ENCODE measurements around the gene STK32B. TPM values are rescaled to one million over a fixed set of nuclear protein-coding genes. Genes with fewer than 3 reads are reported as not detected.
"Not testable (repeated sequence)": the region's sequence is repeated elsewhere in the genome, so short reads cannot be mapped to it uniquely, and the experiment has no call there.

STK32B gene
- total RNA-seq, 2 donors from 2014 or later, result 0.52 to 1.4 TPM

GRCh38 chr4:5139141-5139540 lies 87.9 kb downstream of the STK32B start:
- ATAC-seq, result no peak
- no peak for DNase-seq
- intact Hi-C loops (cut with DNase I), result no loop called here

- DNase-seq (no peak), ATAC-seq (no peak)
- intact Hi-C loops (cut with DNase I), result loop anchor here in 1 of 2 donors (5.0 kb wide), 1 partner anchor 145 kb away; no protein-coding TSS in a partner anchor
Observed at GRCh38 chr4:5141802-5142201, 90.5 kb downstream of the STK32B start.

- DNase-seq (no peak), ATAC-seq (no peak)
- intact Hi-C loops (cut with DNase I), result loop anchor here in 1 of 2 donors (5.0 kb wide), 1 partner anchor 145 kb away; no protein-coding TSS in a partner anchor
Observed at GRCh38 chr4:5142726-5143125, 91.4 kb downstream of the STK32B start.

GRCh38 chr4:5143306-5143861 lies 92.1 kb downstream of the STK32B start:
- intact Hi-C loops (cut with DNase I), result loop anchor here in 1 of 2 donors (5.0 kb wide), 1 partner anchor 146 kb away; no protein-coding TSS in a partner anchor
- ATAC-seq, result no peak
- DNase-seq, result no peak

GRCh38 chr4:5143940-5144339 lies 92.7 kb downstream of the STK32B start:
- ATAC-seq, result peak; percentile 17 to 84
- intact Hi-C loops (cut with DNase I), result loop anchor here in 1 of 2 donors (5.0 kb wide), 1 partner anchor 147 kb away; no protein-coding TSS in a partner anchor
- no peak for DNase-seq

- intact Hi-C loops (cut with DNase I), result loop anchor here in 1 of 2 donors (5.0 kb wide), 1 partner anchor 147 kb away; no protein-coding TSS in a partner anchor
- ATAC-seq, result no peak
- no peak for DNase-seq
Observed at GRCh38 chr4:5144384-5144783, 93.1 kb downstream of the STK32B start.

- no peak for ATAC-seq
- intact Hi-C loops (cut with DNase I), result no loop called here
- no peak for DNase-seq
Observed at GRCh38 chr4:5146248-5146647, 95.0 kb downstream of the STK32B start.

- intact Hi-C loops (cut with DNase I), result no loop called here
- ATAC-seq (no peak), DNase-seq (no peak)
Observed at GRCh38 chr4:5152521-5152920, 101.2 kb downstream of the STK32B start.

GRCh38 chr4:5156682-5157081 lies 105.4 kb downstream of the STK32B start:
- no peak for ATAC-seq

GRCh38 chr4:5157791-5158770 lies 106.8 kb downstream of the STK32B start:
- DNase-seq (no peak), ATAC-seq (no peak)
- intact Hi-C loops (cut with DNase I), result no loop called here

More at GRCh38 chr4:5156682-5157081, 105.4 kb downstream of the STK32B start:
- intact Hi-C loops (cut with DNase I), result no loop called here
- no peak for DNase-seq

- ATAC-seq (no peak), DNase-seq (no peak)
- intact Hi-C loops (cut with DNase I), result no loop called here
Observed at GRCh38 chr4:5158825-5159224, 107.5 kb downstream of the STK32B start.

- intact Hi-C loops (cut with DNase I), result no loop called here
- ATAC-seq (no peak), DNase-seq (no peak)
Observed at GRCh38 chr4:5160668-5161067, 109.4 kb downstream of the STK32B start.

GRCh38 chr4:5162909-5163508 lies 111.7 kb downstream of the STK32B start:
- intact Hi-C loops (cut with DNase I), result no loop called here
- no peak for ATAC-seq
- no peak for DNase-seq

GRCh38 chr4:5164221-5164912 lies 113.1 kb downstream of the STK32B start:
- no peak for ATAC-seq

GRCh38 chr4:5165420-5166369 lies 114.4 kb downstream of the STK32B start:
- DNase-seq (no peak), ATAC-seq (no peak)
- intact Hi-C loops (cut with DNase I), result no loop called here

More at GRCh38 chr4:5164221-5164912, 113.1 kb downstream of the STK32B start:
- intact Hi-C loops (cut with DNase I), result no loop called here
- DNase-seq, result no peak

GRCh38 chr4:5166377-5166776 lies 115.1 kb downstream of the STK32B start:
- intact Hi-C loops (cut with DNase I), result no loop called here
- ATAC-seq, result no peak

GRCh38 chr4:5168891-5169290 lies 117.6 kb downstream of the STK32B start:
- DNase-seq, result no peak
- ATAC-seq, result no peak
- intact Hi-C loops (cut with DNase I), result no loop called here

More at GRCh38 chr4:5166377-5166776, 115.1 kb downstream of the STK32B start:
- no peak for DNase-seq

- ATAC-seq; intact Hi-C loops (cut with DNase I); DNase-seq: not testable (repeated sequence)
Observed at GRCh38 chr4:5175836-5176235, 124.6 kb downstream of the STK32B start.
